Stimulated activated CD8-positive, alpha-beta memory T cell treated with anti-CD3 and anti-CD28 coated beads, Interleukin-7, amount 100 ng/mL, for 1 hour (primary cell): ENCODE results near the gene CTU1.

Experiments used
- DNase-seq, 2 donors: peaks; one replicate each; pipeline ENCODE4 v3.0.0-alpha.2; 2020; ENCODE audit warnings: low read depth in 2 of 2

The CTU1 gene

GRCh38 chr19:51103926-51104341 is 4.3 kb downstream of the CTU1 start:
- no peak for DNase-seq

GRCh38 chr19:51102991-51103390 is 5.2 kb downstream of the CTU1 start:
- no peak for DNase-seq

GRCh38 chr19:51101171-51101865 is 6.9 kb downstream of the CTU1 start:
- no peak for DNase-seq

- no peak for DNase-seq
These were observed 7.6 kb downstream of the CTU1 start for GRCh38 chr19:51100601-51101000.

GRCh38 chr19:51099047-51099382 is 9.2 kb downstream of the CTU1 start:
- no peak for DNase-seq

- DNase-seq, result peak in 1 of 2 donors; percentile 19
These were observed 9.7 kb downstream of the CTU1 start for GRCh38 chr19:51098365-51099046.

- DNase-seq, result no peak
These were observed 10.4 kb downstream of the CTU1 start for GRCh38 chr19:51097796-51098195.

- DNase-seq, result peak in 1 of 2 donors; percentile 48
These were observed 11.0 kb downstream of the CTU1 start for GRCh38 chr19:51097166-51097738.

GRCh38 chr19:51096473-51097165 is 11.6 kb downstream of the CTU1 start:
- no peak for DNase-seq

- no peak for DNase-seq
These were observed 13.4 kb downstream of the CTU1 start for GRCh38 chr19:51094696-51095279.

GRCh38 chr19:51093510-51094345 is 14.5 kb downstream of the CTU1 start:
- no peak for DNase-seq

GRCh38 chr19:51093101-51093500 is 15.1 kb downstream of the CTU1 start:
- DNase-seq, result no peak

- DNase-seq, result no peak
These were observed 16.0 kb downstream of the CTU1 start for GRCh38 chr19:51091895-51092873.

- no peak for DNase-seq
These were observed 17.1 kb downstream of the CTU1 start for GRCh38 chr19:51091126-51091525.

- DNase-seq, result no peak
These were observed 17.7 kb downstream of the CTU1 start for GRCh38 chr19:51090471-51090870.

GRCh38 chr19:51089786-51090185 is 18.4 kb downstream of the CTU1 start:
- no peak for DNase-seq

GRCh38 chr19:51086153-51086850 is 21.9 kb downstream of the CTU1 start:
- DNase-seq, result no peak

- no peak for DNase-seq
These were observed 23.7 kb downstream of the CTU1 start for GRCh38 chr19:51084505-51084904.

- DNase-seq, result no peak
These were observed 24.4 kb downstream of the CTU1 start for GRCh38 chr19:51083783-51084182.

- DNase-seq, result no peak
These were observed 25.0 kb downstream of the CTU1 start for GRCh38 chr19:51083181-51083580.
